Thyroid gland (tissue), 4 donors: ENCODE measurements around the gene TMA7B. TPM values are rescaled to one million over a fixed set of nuclear protein-coding genes. Genes with fewer than 3 reads are reported as not detected.

ENCODE experiments used
- DNase-seq, 2 donors: peaks; one replicate each; pipeline ENCODE4 v3.0.0-alpha.2; 2019
- H3K27ac ChIP-seq, 3 donors: fragments of 200-600 bp; sonication (generic); 1 replicate in 2 of 3; 2 replicates in 1 of 3; pipeline ENCODE4 v1.5.1; 2016 to 2019; ENCODE audit warnings: mild to moderate bottlenecking in 1 of 3, moderate library complexity in 1 of 3
- H3K27me3 ChIP-seq: fragments of 200-600 bp; sonication (generic); one replicate; pipeline ENCODE4 v1.5.1; 2019
- H3K36me3 ChIP-seq, 2 donors: fragments of 200-600 bp; sonication (generic); one replicate each; pipeline ENCODE4 v1.5.1; 2016 to 2019
- H3K4me1 ChIP-seq, 2 donors: fragments of 200-600 bp; sonication (generic); one replicate each; pipeline ENCODE4 v1.5.1; 2017 to 2019
- H3K4me3 ChIP-seq, 3 donors: fragments of 200-600 bp; sonication (generic); replicated peaks in 1 of 3; 1 replicate in 2 of 3; 2 replicates in 1 of 3; pipeline ENCODE4 v1.5.1; 2016; ENCODE audit warnings: mild to moderate bottlenecking in 1 of 3
- H3K9me3 ChIP-seq: fragments of 200-600 bp; sonication (generic); one replicate; pipeline ENCODE4 v1.5.1; 2017
- POLR2A ChIP-seq, 2 donors: fragments of 450-650 bp; IDR thresholded peaks; one replicate each; pipeline ENCODE4 v1.6.1; 2017; ENCODE audit warnings: antibody characterized with exemption in 2 of 2, mild to moderate bottlenecking in 2 of 2, moderate library complexity in 1 of 2
- WGBS, 2 donors: methylation state at CpG; one replicate each; pipeline ENCODE4 v1.1.5; 2017; 5-methylcytosine and 5-hydroxymethylcytosine counted together
- intact Hi-C: fragments of 100-400 bp; cut with DNase I; formaldehyde crosslinking; loops from one replicate; pipeline ENCODE4 v1.15.1; 2023
- total RNA-seq, 4 donors: library from RNA; depleted of rRNA; stranded (reverse); fragments of >200 nt; gene quantifications; one replicate each; pipeline ENCODE4 v1.2.3, GENCODE V29; 2016
- TF ChIP-seq, protein P1 (sequence below), 6 experiments: fragments of 200-600 bp in 3 of 6; fragments of 450-650 bp in 3 of 6; sonication (generic) in 3 of 6; IDR thresholded peaks; one replicate each; pipeline ENCODE4 v1.5.1; 2016 to 2019; ENCODE audit warnings: antibody characterized with exemption in 6 of 6, mild to moderate bottlenecking in 2 of 6, inconsistent platforms in 1 of 6, moderate library complexity in 1 of 6

The TMA7B gene
- total RNA-seq, 4 donors from 2014 or later = 0.59 TPM; not detected in 3

DNA sequence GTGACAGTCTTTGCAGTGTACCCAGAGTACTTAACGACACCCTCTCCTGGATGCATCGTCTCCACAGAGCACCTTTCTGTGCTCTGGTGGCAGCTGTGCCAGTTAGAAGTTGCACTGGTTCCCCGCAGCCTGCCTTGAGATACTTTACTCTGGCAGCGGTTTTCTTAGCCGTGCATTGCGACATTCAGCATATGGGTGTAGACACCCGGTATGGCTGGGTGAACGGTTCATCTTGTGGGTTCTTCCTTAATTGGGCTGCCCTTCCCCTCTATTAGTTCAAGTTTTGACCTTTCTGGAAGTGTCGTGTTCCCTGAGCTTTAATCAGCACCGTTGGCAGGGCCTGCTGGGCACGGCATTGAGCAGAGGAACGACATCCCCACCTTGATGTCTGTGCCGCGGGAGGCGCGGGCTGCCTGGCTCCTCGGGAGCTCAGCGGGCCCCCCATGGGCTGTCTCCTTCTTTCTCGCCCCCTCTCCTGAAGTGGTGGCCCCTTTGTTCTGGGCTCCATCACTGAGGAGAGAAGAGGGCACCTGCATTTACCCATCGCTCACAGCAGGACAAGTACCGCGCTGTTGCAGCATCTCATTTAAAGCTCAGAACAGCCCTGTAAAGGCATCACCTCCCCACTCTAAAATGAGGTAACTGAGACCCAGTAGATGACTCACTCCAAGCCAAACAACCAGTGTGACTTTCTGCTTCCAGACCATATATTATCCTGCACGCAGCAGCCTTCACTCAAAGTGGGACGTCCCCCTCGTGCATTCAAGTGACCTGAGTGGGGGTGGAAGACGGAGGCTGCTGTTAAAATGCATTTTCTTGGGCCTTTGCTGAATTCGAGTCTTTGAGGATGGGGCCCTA lies 47.9 kb downstream of the TMA7B start:
- WGBS, 2 donors = 83 to 86% methylated on average over 26 to 27 of the region's 27 CpGs
- H3K36me3 ChIP-seq = no peaks in the 10 kb centered on the region
- intact Hi-C loops = no loop called here
- no peak overlapping the region for H3K27ac ChIP-seq
- H3K4me1 ChIP-seq = peaks cover 33 to 56% of the 10 kb centered on the region in 2 donors
- no peak overlapping the region for H3K4me3 ChIP-seq
- TF ChIP-seq, protein P1, sequence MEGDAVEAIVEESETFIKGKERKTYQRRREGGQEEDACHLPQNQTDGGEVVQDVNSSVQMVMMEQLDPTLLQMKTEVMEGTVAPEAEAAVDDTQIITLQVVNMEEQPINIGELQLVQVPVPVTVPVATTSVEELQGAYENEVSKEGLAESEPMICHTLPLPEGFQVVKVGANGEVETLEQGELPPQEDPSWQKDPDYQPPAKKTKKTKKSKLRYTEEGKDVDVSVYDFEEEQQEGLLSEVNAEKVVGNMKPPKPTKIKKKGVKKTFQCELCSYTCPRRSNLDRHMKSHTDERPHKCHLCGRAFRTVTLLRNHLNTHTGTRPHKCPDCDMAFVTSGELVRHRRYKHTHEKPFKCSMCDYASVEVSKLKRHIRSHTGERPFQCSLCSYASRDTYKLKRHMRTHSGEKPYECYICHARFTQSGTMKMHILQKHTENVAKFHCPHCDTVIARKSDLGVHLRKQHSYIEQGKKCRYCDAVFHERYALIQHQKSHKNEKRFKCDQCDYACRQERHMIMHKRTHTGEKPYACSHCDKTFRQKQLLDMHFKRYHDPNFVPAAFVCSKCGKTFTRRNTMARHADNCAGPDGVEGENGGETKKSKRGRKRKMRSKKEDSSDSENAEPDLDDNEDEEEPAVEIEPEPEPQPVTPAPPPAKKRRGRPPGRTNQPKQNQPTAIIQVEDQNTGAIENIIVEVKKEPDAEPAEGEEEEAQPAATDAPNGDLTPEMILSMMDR (IDR thresholded peaks at IDR 0.05) = no peak
- TF ChIP-seq POLR2A (IDR thresholded peaks at IDR 0.05) = no peak
- no peaks in the 10 kb centered on the region for H3K9me3 ChIP-seq
- DNase-seq = no peak
- H3K27me3 ChIP-seq = no peaks in the 10 kb centered on the region

GRCh38 chr22:40008726-40009291 lies 48.6 kb downstream of the TMA7B start:
- Histone ChIP-seq H3K27me3 (no peaks in the 10 kb centered on the region), H3K4me3 (no peak overlapping the region), H3K9me3 (no peaks in the 10 kb centered on the region), H3K4me1 (peaks cover 33 to 51% of the 10 kb centered on the region in 2 donors), H3K27ac (no peak overlapping the region), H3K36me3 (no peaks in the 10 kb centered on the region)
- no peak for DNase-seq
- TF ChIP-seq, protein P1 (IDR thresholded peaks at IDR 0.05) = no peak
- no peak for TF ChIP-seq POLR2A (IDR thresholded peaks at IDR 0.05)
- WGBS, 2 donors = 78 to 85% methylated on average over 8 to 10 of the region's 10 CpGs
- intact Hi-C loops = no loop called here

GRCh38 chr22:40009292-40009774 lies 49.1 kb downstream of the TMA7B start:
- H3K27ac ChIP-seq = peak overlapping the region; percentile 49 to 76 (median 59)
- intact Hi-C loops = no loop called here
- peak; percentile 57 to 64 for DNase-seq

DNA sequence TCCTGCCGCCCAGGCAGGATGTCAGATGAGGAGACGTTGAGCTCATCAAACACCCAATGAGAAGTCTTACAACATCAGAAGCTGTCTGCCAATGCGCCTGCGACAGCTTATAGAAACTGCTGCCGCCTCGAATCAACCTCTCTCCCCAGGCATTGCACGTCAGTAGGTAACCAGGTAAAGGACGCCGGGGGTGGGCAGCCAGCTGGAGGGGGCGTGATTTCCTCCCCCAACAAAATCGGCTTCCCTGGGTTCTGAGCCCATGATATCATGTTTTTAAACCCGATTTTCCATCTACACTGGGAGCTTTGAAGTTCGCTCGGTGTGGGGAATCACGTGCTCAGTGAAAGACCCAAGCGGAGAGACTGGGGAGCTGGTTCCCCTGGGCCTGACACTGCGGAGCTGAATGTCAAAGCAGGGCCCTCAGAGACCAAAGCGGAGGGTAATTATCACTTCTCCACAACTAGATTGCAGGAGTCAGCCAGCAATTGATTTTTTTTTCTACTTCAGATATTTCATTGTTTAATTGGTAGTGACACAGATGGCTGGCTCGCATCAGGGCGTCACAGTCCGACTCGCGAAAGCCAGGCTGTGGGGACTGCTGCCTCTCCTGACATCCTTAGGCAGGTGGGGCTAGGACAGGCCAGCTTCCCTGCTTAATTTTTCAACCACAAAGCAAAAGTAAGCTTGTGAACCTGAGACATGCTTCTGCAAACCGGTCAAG lies 49.9 kb downstream of the TMA7B start:
- 45 to 46% methylated on average over 20 to 24 of the region's 24 CpGs for WGBS, 2 donors
- TF ChIP-seq, protein P1 (IDR thresholded peaks at IDR 0.05) = no peak
- TF ChIP-seq POLR2A (IDR thresholded peaks at IDR 0.05) = no peak
- H3K9me3 ChIP-seq = no peaks in the 10 kb centered on the region
- H3K36me3 ChIP-seq = no peaks in the 10 kb centered on the region
- intact Hi-C loops = no loop called here
- peaks cover 39 to 51% of the 10 kb centered on the region in 2 donors for H3K4me1 ChIP-seq
- no peak overlapping the region for H3K4me3 ChIP-seq
- H3K27me3 ChIP-seq = no peaks in the 10 kb centered on the region
- peak; percentile 56 to 63 for DNase-seq
- peak overlapping the region; percentile 49 to 76 (median 59) for H3K27ac ChIP-seq

More at GRCh38 chr22:40009292-40009774, 49.1 kb downstream of the TMA7B start:
- no peaks in the 10 kb centered on the region for H3K9me3 ChIP-seq
- no peaks in the 10 kb centered on the region for H3K27me3 ChIP-seq
- H3K4me1 ChIP-seq = peaks cover 33 to 51% of the 10 kb centered on the region in 2 donors
- no peaks in the 10 kb centered on the region for H3K36me3 ChIP-seq
- no peak overlapping the region for H3K4me3 ChIP-seq
- WGBS, 2 donors = 24 to 34% methylated on average over 10 to 11 of the region's 11 CpGs
- TF ChIP-seq, protein P1 (IDR thresholded peaks at IDR 0.05) = no peak
- TF ChIP-seq POLR2A (IDR thresholded peaks at IDR 0.05) = no peak
